GM23338 (cell line): ENCODE data around the gene TSPO2. TPM values are rescaled to one million over a fixed set of nuclear protein-coding genes. Genes with fewer than 3 reads are reported as not detected.

Experiments used
- ATAC-seq: fragments of 200-7000 bp; cut with Tn5 transposase; 3 replicates; pipeline ENCODE4 v1.9.1; 2020
- DNase-seq: peaks from one replicate; pipeline ENCODE4 v3.0.0-alpha.2; 2015; ENCODE audit warnings: low spot score
- H2AFZ ChIP-seq: fragments of 200-600 bp; sonication (generic); 2 replicates; pipeline ENCODE4 v1.8.0; 2016; ENCODE audit warnings: antibody characterized with exemption, mild to moderate bottlenecking, moderate library complexity
- H3F3A ChIP-seq: fragments of 200-600 bp; sonication (generic); replicated peaks from 2 replicates; pipeline ENCODE4 v1.8.0; 2017; ENCODE audit warnings: antibody characterized with exemption, mixed run types, low read depth
- H3K27ac ChIP-seq: fragments of 200-600 bp; sonication (generic); 2 replicates; pipeline ENCODE4 v1.6.1; 2016; ENCODE audit warnings: low read depth
- H3K27me3 ChIP-seq: fragments of 200-600 bp; sonication (generic); 2 replicates; pipeline ENCODE4 v1.8.0; 2016; ENCODE audit warnings: mild to moderate bottlenecking, mixed run types, moderate library complexity; ENCODE audit not compliant: insufficient read depth
- H3K36me3 ChIP-seq: fragments of 200-600 bp; sonication (generic); 2 replicates; pipeline ENCODE4 v1.8.0; 2016; ENCODE audit warnings: mild to moderate bottlenecking; ENCODE audit not compliant: insufficient read depth
- H3K4me1 ChIP-seq: fragments of 200-600 bp; sonication (generic); 2 replicates; pipeline ENCODE4 v1.8.0; 2016; ENCODE audit warnings: mild to moderate bottlenecking, moderate library complexity; ENCODE audit not compliant: insufficient read depth
- H3K4me2 ChIP-seq: fragments of 200-600 bp; sonication (generic); 2 replicates; pipeline ENCODE4 v1.7.1; 2017; ENCODE audit warnings: mixed run types
- H3K4me3 ChIP-seq: fragments of 200-600 bp; sonication (generic); 2 replicates; pipeline ENCODE4 v1.6.1; 2016; ENCODE audit warnings: mixed run types
- H3K79me2 ChIP-seq: fragments of 200-600 bp; sonication (generic); replicated peaks from 2 replicates; pipeline ENCODE4 v1.8.0; 2017; ENCODE audit warnings: mild to moderate bottlenecking; ENCODE audit not compliant: insufficient read depth
- H3K9me2 ChIP-seq: fragments of 200-600 bp; sonication (generic); 2 replicates; pipeline ENCODE4 v1.8.0; 2017; ENCODE audit not compliant: insufficient read depth
- H4K20me1 ChIP-seq: fragments of 200-600 bp; sonication (generic); replicated peaks from 2 replicates; pipeline ENCODE4 v1.8.0; 2017; ENCODE audit warnings: mild to moderate bottlenecking; ENCODE audit not compliant: insufficient read depth
- H3K27ac Mint-ChIP-seq: 2 replicates; pipeline ENCODE4 v1.8.0; 2020; ENCODE audit warnings: inconsistent platforms, mild to moderate bottlenecking, moderate library complexity, mixed read lengths
- H3K27me3 Mint-ChIP-seq: 3 replicates; pipeline ENCODE4 v1.8.0; 2022; ENCODE audit warnings: low read depth, mild to moderate bottlenecking, moderate library complexity, mixed read lengths, inconsistent platforms; ENCODE audit not compliant: insufficient read depth, poor library complexity
- H3K36me3 Mint-ChIP-seq: 3 replicates; pipeline ENCODE4 v1.8.0; 2021; ENCODE audit warnings: low read depth, mild to moderate bottlenecking, inconsistent platforms, moderate library complexity, mixed read lengths
- H3K4me1 Mint-ChIP-seq: 3 replicates; pipeline ENCODE4 v1.8.0; 2020; ENCODE audit warnings: mild to moderate bottlenecking, inconsistent platforms, mixed read lengths
- H3K4me3 Mint-ChIP-seq: 3 replicates; pipeline ENCODE4 v1.8.0; 2021; ENCODE audit warnings: moderate library complexity, mild to moderate bottlenecking, inconsistent platforms, mixed read lengths
- H3K9me3 Mint-ChIP-seq: 3 replicates; pipeline ENCODE4 v1.8.0; 2020; ENCODE audit warnings: moderate library complexity, mild to moderate bottlenecking, inconsistent platforms, mixed read lengths
- CREB1 ChIP-seq: fragments of 250-450 bp; sonication (Bioruptor Pico); IDR thresholded peaks from 2 replicates; pipeline ENCODE4 v1.5.0; 2020; ENCODE audit warnings: low read depth, mild to moderate bottlenecking, moderate library complexity
- EZH2 ChIP-seq: fragments of 200-600 bp; sonication (generic); IDR thresholded peaks from one replicate; pipeline ENCODE4 v1.8.0; 2017; ENCODE audit warnings: antibody characterized with exemption, mild to moderate bottlenecking, low read depth; ENCODE audit not compliant: unreplicated experiment
- JUNB ChIP-seq: IDR thresholded peaks from one replicate; pipeline ENCODE4 v1.6.1; 2016; ENCODE audit warnings: antibody characterized with exemption; ENCODE audit not compliant: unreplicated experiment
- NANOG ChIP-seq: IDR thresholded peaks from 2 replicates; pipeline ENCODE4 v1.6.1; 2016; ENCODE audit warnings: antibody characterized with exemption, borderline replicate concordance
- POLR2AphosphoS5 ChIP-seq: IDR thresholded peaks from 2 replicates; pipeline ENCODE4 v1.6.1; 2016; ENCODE audit warnings: antibody characterized with exemption, low read depth
- STAT1 ChIP-seq: IDR thresholded peaks from one replicate; pipeline ENCODE4 v1.6.1; 2016; ENCODE audit warnings: antibody characterized with exemption; ENCODE audit not compliant: unreplicated experiment
- ZNF331 ChIP-seq: fragments of 250-450 bp; sonication (Bioruptor Pico); IDR thresholded peaks from 2 replicates; pipeline ENCODE4 v1.5.0; 2020; ENCODE audit warnings: low read depth, mild to moderate bottlenecking, moderate library complexity
- polyA plus RNA-seq: library from polyadenylated mRNA; unstranded; fragments of >200 nt; fragmentation: Nextera tagmentation; extraction: Ambion mirVana; gene quantifications from 2 replicates; pipeline ENCODE4 v1.2.1, GENCODE V29; 2016
- total RNA-seq: library from RNA; depleted of rRNA; stranded (reverse); fragments of >200 nt; shearing (Covaris generic); gene quantifications from 2 replicates; pipeline ENCODE4 v1.2.3, GENCODE V29; 2014
- TF ChIP-seq, protein P1 (sequence below): IDR thresholded peaks from one replicate; pipeline ENCODE4 v1.6.1; 2018; ENCODE audit warnings: antibody characterized with exemption; ENCODE audit not compliant: unreplicated experiment
- TF ChIP-seq, protein P2 (sequence below): fragments of 250-450 bp; sonication (Bioruptor Pico); IDR thresholded peaks from 2 replicates; pipeline ENCODE4 v1.5.0; 2020; ENCODE audit warnings: mild to moderate bottlenecking, moderate library complexity
- TF ChIP-seq, protein P3 (sequence below): IDR thresholded peaks from 2 replicates; pipeline ENCODE4 v1.6.1; 2016; ENCODE audit warnings: antibody characterized with exemption
- TF ChIP-seq, protein P4 (sequence below), 2 experiments: fragments of 200-600 bp in 1 of 2; sonication (generic) in 1 of 2; conservative IDR thresholded peaks; 2 replicates each; pipeline versions ENCODE4 v1.5.1 to v1.6.1; 2016 to 2017; ENCODE audit warnings: antibody characterized with exemption in 2 of 2, low read depth in 2 of 2, mild to moderate bottlenecking in 2 of 2, moderate library complexity in 1 of 2

The TSPO2 gene
- total and polyA plus RNA-seq, 2 experiments from 2014 or later: 0.31 TPM; not detected in 1

DNA sequence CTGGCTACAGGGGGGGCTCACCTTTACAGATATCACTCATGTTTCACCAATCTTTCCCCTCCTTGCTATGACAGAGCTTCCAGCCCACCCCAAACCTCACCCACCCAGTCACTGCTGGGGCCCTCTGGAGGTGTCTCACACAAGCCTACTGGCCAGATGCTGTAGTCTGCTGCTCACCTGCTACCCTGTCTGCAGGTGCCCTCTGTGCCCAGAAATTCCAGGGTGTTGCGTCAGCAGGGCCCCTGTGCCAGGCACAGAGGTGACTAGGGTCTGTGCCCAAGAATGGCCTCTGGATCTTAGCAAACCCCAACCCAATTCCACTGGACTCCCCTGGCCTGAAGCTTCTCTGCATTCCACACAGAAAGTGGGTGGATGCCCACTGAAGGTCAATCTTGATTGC is 24.6 kb upstream of the TSPO2 start:
- H3K9me3 Mint-ChIP-seq: no peaks in the 10 kb centered on the region; the same call in 2 of the 3 replicates
- TF ChIP-seq STAT1 (no peak), POLR2AphosphoS5 (no peak), CREB1 (CRISPR knock-in tag) (no peak), NANOG (no peak), JUNB (no peak), ZNF331 (CRISPR knock-in tag) (no peak), EZH2 (no peak)
- TF ChIP-seq, protein P1, sequence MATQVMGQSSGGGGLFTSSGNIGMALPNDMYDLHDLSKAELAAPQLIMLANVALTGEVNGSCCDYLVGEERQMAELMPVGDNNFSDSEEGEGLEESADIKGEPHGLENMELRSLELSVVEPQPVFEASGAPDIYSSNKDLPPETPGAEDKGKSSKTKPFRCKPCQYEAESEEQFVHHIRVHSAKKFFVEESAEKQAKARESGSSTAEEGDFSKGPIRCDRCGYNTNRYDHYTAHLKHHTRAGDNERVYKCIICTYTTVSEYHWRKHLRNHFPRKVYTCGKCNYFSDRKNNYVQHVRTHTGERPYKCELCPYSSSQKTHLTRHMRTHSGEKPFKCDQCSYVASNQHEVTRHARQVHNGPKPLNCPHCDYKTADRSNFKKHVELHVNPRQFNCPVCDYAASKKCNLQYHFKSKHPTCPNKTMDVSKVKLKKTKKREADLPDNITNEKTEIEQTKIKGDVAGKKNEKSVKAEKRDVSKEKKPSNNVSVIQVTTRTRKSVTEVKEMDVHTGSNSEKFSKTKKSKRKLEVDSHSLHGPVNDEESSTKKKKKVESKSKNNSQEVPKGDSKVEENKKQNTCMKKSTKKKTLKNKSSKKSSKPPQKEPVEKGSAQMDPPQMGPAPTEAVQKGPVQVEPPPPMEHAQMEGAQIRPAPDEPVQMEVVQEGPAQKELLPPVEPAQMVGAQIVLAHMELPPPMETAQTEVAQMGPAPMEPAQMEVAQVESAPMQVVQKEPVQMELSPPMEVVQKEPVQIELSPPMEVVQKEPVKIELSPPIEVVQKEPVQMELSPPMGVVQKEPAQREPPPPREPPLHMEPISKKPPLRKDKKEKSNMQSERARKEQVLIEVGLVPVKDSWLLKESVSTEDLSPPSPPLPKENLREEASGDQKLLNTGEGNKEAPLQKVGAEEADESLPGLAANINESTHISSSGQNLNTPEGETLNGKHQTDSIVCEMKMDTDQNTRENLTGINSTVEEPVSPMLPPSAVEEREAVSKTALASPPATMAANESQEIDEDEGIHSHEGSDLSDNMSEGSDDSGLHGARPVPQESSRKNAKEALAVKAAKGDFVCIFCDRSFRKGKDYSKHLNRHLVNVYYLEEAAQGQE: no peak
- TF ChIP-seq, protein P2, sequence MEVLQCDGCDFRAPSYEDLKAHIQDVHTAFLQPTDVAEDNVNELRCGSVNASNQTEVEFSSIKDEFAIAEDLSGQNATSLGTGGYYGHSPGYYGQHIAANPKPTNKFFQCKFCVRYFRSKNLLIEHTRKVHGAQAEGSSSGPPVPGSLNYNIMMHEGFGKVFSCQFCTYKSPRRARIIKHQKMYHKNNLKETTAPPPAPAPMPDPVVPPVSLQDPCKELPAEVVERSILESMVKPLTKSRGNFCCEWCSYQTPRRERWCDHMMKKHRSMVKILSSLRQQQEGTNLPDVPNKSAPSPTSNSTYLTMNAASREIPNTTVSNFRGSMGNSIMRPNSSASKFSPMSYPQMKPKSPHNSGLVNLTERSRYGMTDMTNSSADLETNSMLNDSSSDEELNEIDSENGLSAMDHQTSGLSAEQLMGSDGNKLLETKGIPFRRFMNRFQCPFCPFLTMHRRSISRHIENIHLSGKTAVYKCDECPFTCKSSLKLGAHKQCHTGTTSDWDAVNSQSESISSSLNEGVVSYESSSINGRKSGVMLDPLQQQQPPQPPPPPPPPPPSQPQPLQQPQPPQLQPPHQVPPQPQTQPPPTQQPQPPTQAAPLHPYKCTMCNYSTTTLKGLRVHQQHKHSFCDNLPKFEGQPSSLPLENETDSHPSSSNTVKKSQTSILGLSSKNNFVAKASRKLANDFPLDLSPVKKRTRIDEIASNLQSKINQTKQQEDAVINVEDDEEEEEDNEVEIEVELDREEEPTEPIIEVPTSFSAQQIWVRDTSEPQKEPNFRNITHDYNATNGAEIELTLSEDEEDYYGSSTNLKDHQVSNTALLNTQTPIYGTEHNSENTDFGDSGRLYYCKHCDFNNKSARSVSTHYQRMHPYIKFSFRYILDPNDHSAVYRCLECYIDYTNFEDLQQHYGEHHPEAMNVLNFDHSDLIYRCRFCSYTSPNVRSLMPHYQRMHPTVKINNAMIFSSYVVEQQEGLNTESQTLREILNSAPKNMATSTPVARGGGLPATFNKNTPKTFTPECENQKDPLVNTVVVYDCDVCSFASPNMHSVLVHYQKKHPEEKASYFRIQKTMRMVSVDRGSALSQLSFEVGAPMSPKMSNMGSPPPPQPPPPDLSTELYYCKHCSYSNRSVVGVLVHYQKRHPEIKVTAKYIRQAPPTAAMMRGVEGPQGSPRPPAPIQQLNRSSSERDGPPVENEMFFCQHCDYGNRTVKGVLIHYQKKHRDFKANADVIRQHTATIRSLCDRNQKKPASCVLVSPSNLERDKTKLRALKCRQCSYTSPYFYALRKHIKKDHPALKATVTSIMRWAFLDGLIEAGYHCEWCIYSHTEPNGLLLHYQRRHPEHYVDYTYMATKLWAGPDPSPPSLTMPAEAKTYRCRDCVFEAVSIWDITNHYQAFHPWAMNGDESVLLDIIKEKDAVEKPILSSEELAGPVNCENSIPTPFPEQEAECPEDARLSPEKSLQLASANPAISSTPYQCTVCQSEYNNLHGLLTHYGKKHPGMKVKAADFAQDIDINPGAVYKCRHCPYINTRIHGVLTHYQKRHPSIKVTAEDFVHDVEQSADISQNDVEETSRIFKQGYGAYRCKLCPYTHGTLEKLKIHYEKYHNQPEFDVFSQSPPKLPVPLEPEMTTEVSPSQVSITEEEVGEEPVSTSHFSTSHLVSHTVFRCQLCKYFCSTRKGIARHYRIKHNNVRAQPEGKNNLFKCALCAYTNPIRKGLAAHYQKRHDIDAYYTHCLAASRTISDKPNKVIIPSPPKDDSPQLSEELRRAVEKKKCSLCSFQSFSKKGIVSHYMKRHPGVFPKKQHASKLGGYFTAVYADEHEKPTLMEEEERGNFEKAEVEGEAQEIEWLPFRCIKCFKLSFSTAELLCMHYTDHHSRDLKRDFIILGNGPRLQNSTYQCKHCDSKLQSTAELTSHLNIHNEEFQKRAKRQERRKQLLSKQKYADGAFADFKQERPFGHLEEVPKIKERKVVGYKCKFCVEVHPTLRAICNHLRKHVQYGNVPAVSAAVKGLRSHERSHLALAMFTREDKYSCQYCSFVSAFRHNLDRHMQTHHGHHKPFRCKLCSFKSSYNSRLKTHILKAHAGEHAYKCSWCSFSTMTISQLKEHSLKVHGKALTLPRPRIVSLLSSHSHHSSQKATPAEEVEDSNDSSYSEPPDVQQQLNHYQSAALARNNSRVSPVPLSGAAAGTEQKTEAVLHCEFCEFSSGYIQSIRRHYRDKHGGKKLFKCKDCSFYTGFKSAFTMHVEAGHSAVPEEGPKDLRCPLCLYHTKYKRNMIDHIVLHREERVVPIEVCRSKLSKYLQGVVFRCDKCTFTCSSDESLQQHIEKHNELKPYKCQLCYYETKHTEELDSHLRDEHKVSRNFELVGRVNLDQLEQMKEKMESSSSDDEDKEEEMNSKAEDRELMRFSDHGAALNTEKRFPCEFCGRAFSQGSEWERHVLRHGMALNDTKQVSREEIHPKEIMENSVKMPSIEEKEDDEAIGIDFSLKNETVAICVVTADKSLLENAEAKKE (CRISPR knock-in tag): no peak
- TF ChIP-seq, protein P3, sequence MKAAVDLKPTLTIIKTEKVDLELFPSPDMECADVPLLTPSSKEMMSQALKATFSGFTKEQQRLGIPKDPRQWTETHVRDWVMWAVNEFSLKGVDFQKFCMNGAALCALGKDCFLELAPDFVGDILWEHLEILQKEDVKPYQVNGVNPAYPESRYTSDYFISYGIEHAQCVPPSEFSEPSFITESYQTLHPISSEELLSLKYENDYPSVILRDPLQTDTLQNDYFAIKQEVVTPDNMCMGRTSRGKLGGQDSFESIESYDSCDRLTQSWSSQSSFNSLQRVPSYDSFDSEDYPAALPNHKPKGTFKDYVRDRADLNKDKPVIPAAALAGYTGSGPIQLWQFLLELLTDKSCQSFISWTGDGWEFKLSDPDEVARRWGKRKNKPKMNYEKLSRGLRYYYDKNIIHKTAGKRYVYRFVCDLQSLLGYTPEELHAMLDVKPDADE: no peak
- TF ChIP-seq, protein P4, sequence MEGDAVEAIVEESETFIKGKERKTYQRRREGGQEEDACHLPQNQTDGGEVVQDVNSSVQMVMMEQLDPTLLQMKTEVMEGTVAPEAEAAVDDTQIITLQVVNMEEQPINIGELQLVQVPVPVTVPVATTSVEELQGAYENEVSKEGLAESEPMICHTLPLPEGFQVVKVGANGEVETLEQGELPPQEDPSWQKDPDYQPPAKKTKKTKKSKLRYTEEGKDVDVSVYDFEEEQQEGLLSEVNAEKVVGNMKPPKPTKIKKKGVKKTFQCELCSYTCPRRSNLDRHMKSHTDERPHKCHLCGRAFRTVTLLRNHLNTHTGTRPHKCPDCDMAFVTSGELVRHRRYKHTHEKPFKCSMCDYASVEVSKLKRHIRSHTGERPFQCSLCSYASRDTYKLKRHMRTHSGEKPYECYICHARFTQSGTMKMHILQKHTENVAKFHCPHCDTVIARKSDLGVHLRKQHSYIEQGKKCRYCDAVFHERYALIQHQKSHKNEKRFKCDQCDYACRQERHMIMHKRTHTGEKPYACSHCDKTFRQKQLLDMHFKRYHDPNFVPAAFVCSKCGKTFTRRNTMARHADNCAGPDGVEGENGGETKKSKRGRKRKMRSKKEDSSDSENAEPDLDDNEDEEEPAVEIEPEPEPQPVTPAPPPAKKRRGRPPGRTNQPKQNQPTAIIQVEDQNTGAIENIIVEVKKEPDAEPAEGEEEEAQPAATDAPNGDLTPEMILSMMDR (conservative IDR thresholded peaks at IDR 0.05; ENCODE audit: low read depth in 2 of 2): no peak
- H3F3A ChIP-seq: no peaks in the 10 kb centered on the region
- H3K9me2 ChIP-seq: no peaks in the 10 kb centered on the region
- H3K4me2 ChIP-seq: no peak overlapping the region
- H3K36me3 Mint-ChIP-seq: no peaks in the 10 kb centered on the region
- H3K27ac ChIP-seq: no peak overlapping the region
- no peaks in the 10 kb centered on the region for H3K4me1 ChIP-seq
- H4K20me1 ChIP-seq: no peaks in the 10 kb centered on the region
- H3K4me3 ChIP-seq: no peak overlapping the region
- H3K36me3 ChIP-seq: no peaks in the 10 kb centered on the region
- ATAC-seq (no peak), DNase-seq (no peak)
- no peak overlapping the region for H2AFZ ChIP-seq
- H3K27me3 Mint-ChIP-seq: no peaks in the 10 kb centered on the region
- H3K27ac Mint-ChIP-seq: no peak overlapping the region
- no peaks in the 10 kb centered on the region for H3K79me2 ChIP-seq
- H3K4me1 Mint-ChIP-seq: no peaks in the 10 kb centered on the region; the same call in 2 of the 3 replicates
- H3K27me3 ChIP-seq: no peaks in the 10 kb centered on the region
- no peak overlapping the region for H3K4me3 Mint-ChIP-seq
